PFSK-1 (cell line): ENCODE data around the gene RIMS1.

ENCODE experiments used
- FOXP2 ChIP-seq: optimal IDR thresholded peaks from 2 replicates; pipeline ENCODE3; 2011; ENCODE audit warnings: borderline replicate concordance, control low read depth, inconsistent platforms; ENCODE audit not compliant: insufficient read depth; ENCODE audit errors: extremely low read length, extremely low read depth
- POLR2AphosphoS5 ChIP-seq: IDR thresholded peaks from 2 replicates; pipeline ENCODE4 v1.6.1; 2012; ENCODE audit warnings: low read depth, mild to moderate bottlenecking, control low read depth, low read length, moderate library complexity
- REST ChIP-seq, 2 experiments: IDR thresholded peaks; 2 replicates each; pipeline versions ENCODE4 v1.6.1 to v1.8.0; 2011 to 2012; ENCODE audit warnings: low read depth in 2 of 2, low read length in 2 of 2, control low read depth in 1 of 2, inconsistent platforms in 1 of 2, mild to moderate bottlenecking in 1 of 2, moderate library complexity in 1 of 2; ENCODE audit not compliant: insufficient read depth in 1 of 2
- SIN3A ChIP-seq: IDR thresholded peaks from 2 replicates; pipeline ENCODE4 v1.6.1; 2012; ENCODE audit warnings: mild to moderate bottlenecking, low read length, moderate library complexity, borderline replicate concordance; ENCODE audit not compliant: insufficient read depth
- TAF1 ChIP-seq: IDR thresholded peaks from 2 replicates; pipeline ENCODE4 v1.6.1; 2012; ENCODE audit warnings: low read length, control low read depth, borderline replicate concordance; ENCODE audit not compliant: insufficient read depth

RIMS1 gene

GRCh38 chr6:72078096-72078495 is 191.7 kb downstream of the RIMS1 start:
- TF ChIP-seq REST (IDR thresholded peaks at IDR 0.05; ENCODE audit: insufficient read depth in 1 of 2, low read depth in 2 of 2, low read length in 2 of 2) (no peak), SIN3A (no peak), TAF1 (no peak)

GRCh38 chr6:72080260-72080941 is 194.1 kb downstream of the RIMS1 start:
- no peak for TF ChIP-seq FOXP2
- no peak for TF ChIP-seq SIN3A
- TF ChIP-seq POLR2AphosphoS5: no peak

- TF ChIP-seq TAF1 (no peak), FOXP2 (no peak)
These were observed 195.5 kb downstream of the RIMS1 start for GRCh38 chr6:72081871-72082270.

- no peak for TF ChIP-seq TAF1
- no peak for TF ChIP-seq REST (IDR thresholded peaks at IDR 0.05; ENCODE audit: insufficient read depth in 1 of 2, low read depth in 2 of 2, low read length in 2 of 2)
- no peak for TF ChIP-seq SIN3A
- TF ChIP-seq POLR2AphosphoS5: no peak
- TF ChIP-seq FOXP2: no peak
These were observed 197.6 kb downstream of the RIMS1 start for GRCh38 chr6:72083976-72084375.

- TF ChIP-seq TAF1 (no peak), REST (IDR thresholded peaks at IDR 0.05; ENCODE audit: insufficient read depth in 1 of 2, low read depth in 2 of 2, low read length in 2 of 2) (no peak), POLR2AphosphoS5 (no peak), FOXP2 (no peak), SIN3A (no peak)
These were observed 198.7 kb downstream of the RIMS1 start for GRCh38 chr6:72084992-72085569.

- no peak for TF ChIP-seq POLR2AphosphoS5
- TF ChIP-seq SIN3A: no peak
- TF ChIP-seq REST (IDR thresholded peaks at IDR 0.05; ENCODE audit: insufficient read depth in 1 of 2, low read depth in 2 of 2, low read length in 2 of 2): no peak
- no peak for TF ChIP-seq TAF1
- no peak for TF ChIP-seq FOXP2
These were observed 208.2 kb downstream of the RIMS1 start for GRCh38 chr6:72094506-72094905.
